ENCODE measurements around the gene DUOX1.

Gene DUOX1

DNA sequence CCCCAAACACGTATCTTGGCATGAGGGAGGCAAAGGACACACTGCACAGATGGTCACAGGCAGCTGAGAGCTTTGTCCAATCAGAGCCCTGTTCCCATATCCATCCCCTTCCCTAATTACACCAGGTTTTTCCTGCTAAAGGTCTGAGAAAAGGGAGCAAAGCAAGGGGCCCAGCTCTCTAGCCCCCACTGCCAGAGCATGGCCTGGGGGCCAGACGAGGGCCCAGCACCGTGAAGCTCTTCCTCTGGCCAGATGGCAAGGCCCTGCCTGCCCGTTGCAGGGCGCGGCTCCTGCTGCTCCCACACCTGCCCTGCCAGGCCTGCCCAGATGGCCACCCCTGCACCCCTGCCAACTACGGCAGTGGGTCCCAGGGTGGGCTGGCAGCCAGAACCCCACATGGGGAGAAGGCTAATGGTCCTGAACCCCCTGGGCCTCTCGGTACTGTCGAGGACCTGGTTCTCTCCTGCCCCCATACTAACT lies 54.8 kb downstream of the DUOX1 start:
- H3K4me3 Mint-ChIP-seq, result no peak overlapping the region
- H3K27me3 Mint-ChIP-seq (ENCODE audit: low read depth), result peaks cover 8% of the 10 kb centered on the region

DNA sequence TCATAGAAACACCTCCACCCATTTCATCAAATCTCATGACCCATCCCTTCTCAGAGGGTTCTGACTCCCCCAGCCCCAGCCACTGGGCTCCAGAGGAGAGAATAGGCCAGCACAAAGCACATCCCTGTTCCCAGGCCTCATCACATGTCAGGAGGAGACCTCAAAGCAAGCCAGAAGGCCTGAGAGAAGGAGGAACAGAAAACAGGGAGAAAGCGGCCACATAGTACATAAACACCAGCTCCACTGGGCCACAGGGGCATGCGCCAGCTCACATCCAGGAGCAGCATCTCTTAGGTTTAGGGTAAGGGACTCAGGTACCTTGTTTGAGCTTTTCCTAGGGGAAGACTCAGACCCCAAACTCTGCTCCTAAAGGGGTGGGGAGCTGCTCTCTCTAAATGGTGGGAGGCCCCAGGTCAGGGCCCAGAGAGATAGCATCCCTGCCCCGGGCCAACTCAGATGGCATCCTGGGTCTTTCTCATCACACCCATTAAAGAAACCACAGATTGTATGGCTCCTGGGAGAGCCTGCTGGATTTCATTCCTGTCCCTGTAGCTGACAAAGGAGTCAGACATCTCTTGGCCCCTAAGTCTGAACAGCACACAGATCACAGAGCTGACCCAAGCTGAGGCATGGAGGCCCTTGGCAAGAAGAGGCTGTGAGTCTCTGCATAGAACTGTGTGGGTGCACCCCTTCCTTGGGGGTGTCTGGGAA lies 55.4 kb downstream of the DUOX1 start:
- no peaks in the 10 kb centered on the region for H3K36me3 Mint-ChIP-seq (ENCODE audit: low read depth)
- peaks cover 10% of the 10 kb centered on the region for H3K27me3 Mint-ChIP-seq (ENCODE audit: low read depth)
- no peak for DNase-seq (ENCODE audit: low spot score)
- no peak overlapping the region for H3K4me3 Mint-ChIP-seq
- peaks cover 14% of the 10 kb centered on the region for H3K4me1 Mint-ChIP-seq (ENCODE audit: low read depth)
- H3K27ac Mint-ChIP-seq, result no peak overlapping the region
- no peaks in the 10 kb centered on the region for H3K9me3 Mint-ChIP-seq

More for the DNA sequence above, 54.8 kb downstream of the DUOX1 start:
- DNase-seq (ENCODE audit: low spot score), result no peak
- H3K9me3 Mint-ChIP-seq, result no peaks in the 10 kb centered on the region
- no peak overlapping the region for H3K27ac Mint-ChIP-seq
- H3K36me3 Mint-ChIP-seq (ENCODE audit: low read depth), result no peaks in the 10 kb centered on the region
- H3K4me1 Mint-ChIP-seq (ENCODE audit: low read depth), result peaks cover 18% of the 10 kb centered on the region

DNA sequence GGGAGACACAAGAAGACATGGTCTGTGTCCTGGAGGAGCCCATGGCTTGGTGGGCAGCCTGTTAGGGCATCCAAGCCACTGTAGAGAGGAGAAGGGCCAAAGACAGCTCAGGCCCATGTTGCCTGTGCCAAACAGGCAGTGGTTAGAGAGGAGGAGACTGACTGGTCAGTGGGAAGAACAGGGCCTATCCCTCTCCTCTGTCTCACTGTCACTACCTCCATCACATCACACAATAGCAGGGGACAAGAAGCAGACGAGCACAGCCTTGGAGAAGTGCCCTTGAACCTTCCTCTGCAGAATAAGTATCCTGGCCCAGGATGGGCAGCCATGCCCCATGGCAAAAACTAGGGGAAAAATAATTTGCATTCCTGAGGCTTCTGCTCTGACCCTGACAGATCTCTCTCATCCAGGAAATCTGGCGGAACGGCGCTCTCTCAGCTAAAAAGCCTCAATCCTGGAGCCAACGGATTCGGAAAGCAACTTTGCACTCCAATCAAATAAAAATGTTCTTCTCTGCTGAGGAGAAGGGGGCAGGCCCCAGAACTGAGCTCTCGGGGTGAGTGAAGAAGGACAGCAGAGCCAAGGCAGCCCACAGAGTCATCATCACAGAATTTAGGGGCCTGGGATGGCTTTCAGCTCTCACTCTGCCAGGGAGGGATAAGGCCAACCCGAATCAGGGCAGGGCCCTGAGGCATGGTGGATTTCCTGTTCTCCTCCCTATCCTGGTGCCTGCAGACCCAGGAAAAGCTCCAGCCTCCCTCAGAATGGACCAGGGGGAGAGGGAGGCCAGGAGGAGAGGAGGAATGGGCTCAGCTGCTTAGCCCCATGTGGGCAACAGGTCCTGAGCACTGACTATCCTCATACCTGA lies 56.3 kb downstream of the DUOX1 start:
- peaks cover 13% of the 10 kb centered on the region for H3K27me3 Mint-ChIP-seq (ENCODE audit: low read depth)
- no peaks in the 10 kb centered on the region for H3K9me3 Mint-ChIP-seq
- H3K36me3 Mint-ChIP-seq (ENCODE audit: low read depth), result no peaks in the 10 kb centered on the region
- H3K4me1 Mint-ChIP-seq (ENCODE audit: low read depth), result peaks cover 10% of the 10 kb centered on the region
- H3K27ac Mint-ChIP-seq, result no peak overlapping the region
- H3K4me3 Mint-ChIP-seq, result peak overlapping the region; percentile 81
- no peak for DNase-seq (ENCODE audit: low spot score)

DNA sequence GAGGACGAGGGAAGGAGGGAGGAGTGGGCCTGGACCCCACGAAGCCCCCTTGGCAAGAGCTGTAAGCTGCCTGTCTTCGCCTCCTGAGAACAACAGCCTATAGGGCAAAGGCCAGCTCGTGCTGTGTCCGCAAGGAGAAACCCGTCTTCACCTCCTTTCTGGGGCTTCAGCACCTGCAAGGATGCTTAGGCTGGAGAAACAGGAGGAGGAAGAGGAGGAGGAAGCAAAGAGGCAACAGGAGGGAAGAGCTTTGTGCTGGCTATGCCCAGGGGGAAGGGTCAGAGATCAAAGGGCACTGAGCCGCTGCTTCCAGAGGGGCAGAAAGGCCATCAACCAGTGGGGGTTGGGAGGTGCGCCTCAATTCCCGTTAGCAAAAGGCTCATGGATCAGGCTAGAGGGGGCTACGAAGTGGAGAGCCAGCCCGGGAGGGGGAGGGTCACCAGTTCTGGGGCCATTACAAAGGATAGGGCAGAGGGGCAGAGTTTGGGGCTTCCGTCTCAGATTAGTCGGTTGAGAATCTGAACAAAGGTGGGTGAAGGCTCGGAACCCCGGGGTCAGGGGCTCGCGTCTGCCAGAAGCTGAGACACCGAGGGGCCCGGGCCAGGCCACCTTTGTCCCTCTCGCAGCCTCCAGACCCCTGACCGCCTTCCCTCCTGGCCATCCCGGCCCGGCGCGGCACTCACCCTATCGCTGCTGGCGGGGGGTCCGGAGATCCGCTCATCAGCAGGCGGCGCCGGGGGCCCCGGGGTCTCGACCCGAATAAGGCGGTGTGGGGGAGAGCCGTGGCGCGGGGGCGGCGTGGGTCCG lies 57.2 kb downstream of the DUOX1 start:
- Mint-ChIP-seq H3K4me1 (ENCODE audit: low read depth) (peaks cover 9% of the 10 kb centered on the region), H3K27me3 (ENCODE audit: low read depth) (peaks cover 13% of the 10 kb centered on the region), H3K4me3 (peak overlapping the region; percentile 81), H3K9me3 (no peaks in the 10 kb centered on the region), H3K27ac (no peak overlapping the region), H3K36me3 (ENCODE audit: low read depth) (no peaks in the 10 kb centered on the region)
- no peak for DNase-seq (ENCODE audit: low spot score)

DNA sequence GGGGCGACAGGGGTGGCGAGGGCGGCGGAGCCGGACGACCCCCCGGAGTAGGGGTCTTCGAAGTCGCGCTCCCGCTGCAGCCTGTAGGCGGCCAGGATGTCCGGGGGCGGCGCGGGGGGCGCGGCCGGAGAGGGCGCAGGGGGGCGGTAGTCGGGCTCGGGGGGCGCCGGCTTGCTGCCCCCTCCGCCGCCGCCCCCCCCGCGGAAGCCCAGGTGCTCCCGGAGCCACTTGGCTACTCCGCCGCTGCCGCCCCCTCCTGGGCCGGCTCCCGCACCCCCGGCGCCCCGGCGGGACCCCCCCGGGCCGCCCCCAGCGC lies 57.7 kb downstream of the DUOX1 start:
- H3K27me3 Mint-ChIP-seq (ENCODE audit: low read depth), result peaks cover 13% of the 10 kb centered on the region
- H3K4me1 Mint-ChIP-seq (ENCODE audit: low read depth), result peaks cover 7% of the 10 kb centered on the region
- no peaks in the 10 kb centered on the region for H3K36me3 Mint-ChIP-seq (ENCODE audit: low read depth)
- H3K4me3 Mint-ChIP-seq, result no peak overlapping the region
- no peaks in the 10 kb centered on the region for H3K9me3 Mint-ChIP-seq
- H3K27ac Mint-ChIP-seq, result no peak overlapping the region
- DNase-seq (ENCODE audit: low spot score), result no peak

DNA sequence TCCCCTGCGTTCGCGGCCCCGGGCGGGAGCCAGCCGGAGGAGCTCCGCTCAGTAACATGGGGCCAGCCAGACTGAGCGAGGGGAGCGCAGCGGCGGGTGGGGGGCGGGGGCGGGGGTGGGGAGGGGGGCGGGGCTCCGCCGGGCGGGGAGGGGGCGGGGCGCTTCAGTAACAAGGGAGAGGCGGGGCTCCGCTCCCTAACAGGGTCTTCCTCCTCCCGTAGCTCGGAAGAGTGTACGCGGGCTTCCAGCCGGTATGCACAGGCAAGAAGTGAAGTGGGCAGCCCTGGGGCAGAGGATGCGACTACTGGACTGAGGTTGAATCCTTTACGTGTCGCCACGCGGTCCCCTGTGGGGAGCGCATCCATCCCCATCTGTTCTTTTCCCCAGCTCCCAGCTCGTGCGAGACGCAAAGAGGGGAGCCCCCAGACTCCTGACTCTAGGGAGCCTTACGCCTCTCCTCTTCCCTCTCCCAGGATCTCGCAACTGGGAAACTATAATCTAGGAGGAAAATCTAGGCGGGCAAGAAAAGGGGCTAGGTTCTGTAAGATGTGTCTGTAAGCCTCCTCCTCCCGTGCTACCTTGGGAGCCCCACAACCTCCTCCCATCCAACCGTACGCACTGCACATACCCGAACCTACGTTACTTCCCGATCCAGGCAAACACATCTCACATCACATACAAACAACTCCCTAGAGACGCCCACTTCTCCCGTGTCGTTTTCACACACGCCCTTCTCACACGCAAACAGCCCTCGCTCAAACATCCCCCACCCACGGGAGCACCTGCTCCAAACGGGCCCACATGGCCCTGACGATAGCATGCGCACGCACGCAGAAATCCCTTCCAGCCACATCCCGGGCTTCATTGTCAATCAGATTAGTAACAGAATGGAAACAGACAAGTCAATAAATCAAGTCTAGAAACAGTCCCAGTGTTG lies 58.4 kb downstream of the DUOX1 start, which contains the start of gene SHF:
Gene SHF, minus strand, starts transcription at position 73 of the 937 bp plus-strand sequence. Its CDS starts 15 bp downstream, at position 58.
- peaks cover 7% of the 10 kb centered on the region for H3K4me1 Mint-ChIP-seq (ENCODE audit: low read depth)
- peak within 1 kb of the TSS; percentile 86 for H3K4me3 Mint-ChIP-seq
- no peaks in the 10 kb centered on the region for H3K36me3 Mint-ChIP-seq (ENCODE audit: low read depth)
- DNase-seq (ENCODE audit: low spot score), result peak; percentile 80
- no peaks in the 10 kb centered on the region for H3K9me3 Mint-ChIP-seq
- H3K27ac Mint-ChIP-seq, result peak within 1 kb of the TSS; percentile 62
- peaks cover 15% of the 10 kb centered on the region for H3K27me3 Mint-ChIP-seq (ENCODE audit: low read depth)

DNA sequence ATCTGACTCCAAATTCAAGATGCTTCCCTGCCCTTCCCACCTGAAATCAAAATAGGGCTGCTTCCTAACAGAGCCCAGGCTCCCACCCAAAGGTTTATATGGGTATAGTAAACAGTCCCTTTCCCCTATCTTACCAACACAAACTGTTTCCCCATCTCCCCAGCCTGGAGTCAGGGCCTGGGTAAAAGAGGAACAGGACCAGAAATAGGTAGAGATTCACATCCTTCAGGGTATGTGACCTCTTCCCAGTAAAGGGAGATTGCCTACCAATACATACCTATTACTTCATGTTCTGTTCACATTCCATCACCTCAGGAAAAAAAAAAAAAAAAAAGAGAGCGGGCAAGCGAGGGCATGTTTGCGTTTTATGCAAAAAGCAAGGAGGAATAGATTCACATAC lies 67.7 kb downstream of the DUOX1 start:
- Mint-ChIP-seq H3K4me1 (ENCODE audit: low read depth) (peaks cover 12% of the 10 kb centered on the region), H3K36me3 (ENCODE audit: low read depth) (no peaks in the 10 kb centered on the region), H3K4me3 (peak overlapping the region; percentile 87), H3K27me3 (ENCODE audit: low read depth) (peaks cover 6% of the 10 kb centered on the region), H3K9me3 (no peaks in the 10 kb centered on the region), H3K27ac (peak overlapping the region; percentile 90)
- no peak for DNase-seq (ENCODE audit: low spot score)

DNA sequence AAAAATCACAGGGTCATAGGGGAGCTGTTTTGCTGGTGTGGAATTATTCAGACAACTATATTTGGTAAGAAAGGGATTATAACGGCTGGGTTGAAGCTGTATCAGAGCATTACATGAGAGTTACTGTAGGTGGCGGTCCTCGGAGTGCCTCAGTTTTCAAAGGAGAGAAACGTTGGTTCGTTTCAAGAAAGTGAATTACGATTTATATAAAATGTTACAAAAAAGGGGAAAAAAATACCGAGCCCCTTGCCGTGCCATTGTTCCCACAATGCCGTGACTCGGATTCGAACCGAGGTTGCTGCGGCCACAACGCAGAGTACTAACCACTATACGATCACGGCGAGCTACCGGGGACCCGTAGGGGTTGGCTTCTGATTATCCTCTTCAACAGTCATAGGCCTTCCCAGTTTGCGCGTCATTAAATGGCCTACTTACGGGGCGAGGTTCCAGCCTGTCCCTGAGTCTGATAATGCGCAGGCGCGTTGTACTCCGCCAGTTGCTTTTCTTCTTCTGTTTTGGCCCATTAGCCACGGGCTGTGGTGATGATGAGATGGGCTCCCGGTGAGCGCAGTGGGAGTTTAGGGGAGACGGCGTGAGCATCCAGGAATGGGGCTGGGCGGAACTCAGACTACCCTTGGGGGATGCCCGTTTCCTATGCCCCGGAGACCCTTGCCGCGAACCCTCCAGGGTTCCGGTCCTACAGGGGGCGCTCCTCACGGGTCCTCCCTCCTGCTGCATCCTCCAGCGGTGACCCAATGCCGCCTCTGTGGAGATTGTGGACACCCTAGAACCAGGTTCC lies 68.7 kb downstream of the DUOX1 start:
- Mint-ChIP-seq H3K27ac (no peak overlapping the region), H3K4me3 (no peak overlapping the region), H3K27me3 (ENCODE audit: low read depth) (peaks cover 5% of the 10 kb centered on the region), H3K4me1 (ENCODE audit: low read depth) (peaks cover 12% of the 10 kb centered on the region), H3K36me3 (ENCODE audit: low read depth) (no peaks in the 10 kb centered on the region), H3K9me3 (no peaks in the 10 kb centered on the region)
- peak; percentile 95 for DNase-seq (ENCODE audit: low spot score)

DNA sequence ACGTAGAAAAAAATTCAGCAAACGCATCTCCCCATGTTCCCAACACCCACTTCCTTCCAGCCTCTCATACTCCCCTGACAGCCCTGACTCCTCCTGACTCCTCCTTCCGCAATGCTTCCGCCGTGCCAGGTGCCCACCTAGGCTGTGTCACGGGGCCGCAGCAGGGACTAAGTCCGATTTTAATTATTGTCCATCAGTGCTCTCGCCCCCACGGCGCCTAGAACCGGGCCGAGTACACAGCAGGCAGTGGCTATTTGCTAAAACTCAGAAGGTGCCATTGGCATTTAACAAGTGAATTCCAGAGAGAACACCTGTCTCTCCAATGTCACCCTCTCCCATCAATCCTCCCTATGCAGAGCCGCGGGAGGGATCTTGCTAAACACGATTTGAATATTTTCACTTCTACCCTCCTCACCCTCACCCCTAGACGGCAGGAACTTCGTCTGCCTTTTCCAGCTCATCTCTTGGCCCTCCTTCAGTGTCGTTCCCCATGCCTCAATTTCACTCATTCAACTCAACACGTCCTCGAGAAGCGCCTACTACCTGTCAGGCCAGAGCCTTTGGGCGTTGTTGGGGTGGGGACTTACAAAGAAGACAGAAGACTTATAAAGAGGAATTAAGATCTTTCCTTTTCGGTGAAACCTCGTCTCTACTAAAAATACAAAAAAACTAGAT lies 69.5 kb downstream of the DUOX1 start:
- DNase-seq (ENCODE audit: low spot score), result peak; percentile 42
- Mint-ChIP-seq H3K9me3 (no peaks in the 10 kb centered on the region), H3K4me1 (ENCODE audit: low read depth) (peaks cover 12% of the 10 kb centered on the region), H3K27ac (no peak overlapping the region), H3K36me3 (ENCODE audit: low read depth) (no peaks in the 10 kb centered on the region), H3K4me3 (no peak overlapping the region), H3K27me3 (ENCODE audit: low read depth) (peaks cover 8% of the 10 kb centered on the region)

DNA sequence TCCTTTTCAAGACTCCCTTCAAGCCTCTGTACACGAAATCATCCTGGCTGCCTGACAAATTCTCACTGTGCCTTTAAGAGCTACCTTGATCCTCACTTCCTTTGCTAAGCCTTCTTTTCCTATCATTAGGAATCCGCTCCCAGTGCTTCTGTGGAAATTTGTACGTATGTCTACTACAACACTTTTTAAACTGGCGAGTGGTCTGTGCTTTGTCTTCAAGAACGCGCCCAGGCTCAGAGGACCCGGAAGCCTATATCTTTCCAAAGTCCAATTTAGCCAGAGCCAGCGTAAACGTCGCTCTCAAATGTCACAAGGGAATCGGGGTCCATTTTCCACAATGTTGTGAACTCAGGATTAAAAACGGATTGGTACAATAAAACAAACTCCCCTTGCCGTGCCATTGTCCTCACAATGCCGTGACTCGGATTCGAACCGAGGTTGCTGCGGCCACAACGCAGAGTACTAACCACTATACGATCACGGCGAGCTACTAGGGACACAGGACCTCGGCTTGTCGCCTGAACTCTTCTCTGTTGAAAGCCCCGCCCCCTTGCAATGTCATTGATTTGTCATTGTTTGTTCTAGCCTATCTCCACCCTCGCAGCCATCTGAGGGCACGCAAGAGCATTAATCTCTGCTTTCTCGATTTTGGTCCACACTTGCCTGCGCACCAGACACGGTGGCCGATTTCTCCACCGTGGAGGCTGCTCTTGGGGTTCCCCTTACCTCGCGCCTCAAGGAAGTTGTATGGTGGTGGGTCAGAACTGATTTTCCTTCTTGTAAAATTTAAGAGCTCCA lies 70.4 kb downstream of the DUOX1 start:
- H3K27ac Mint-ChIP-seq, result no peak overlapping the region
- peaks cover 8% of the 10 kb centered on the region for H3K27me3 Mint-ChIP-seq (ENCODE audit: low read depth)
- no peaks in the 10 kb centered on the region for H3K9me3 Mint-ChIP-seq
- peaks cover 14% of the 10 kb centered on the region for H3K4me1 Mint-ChIP-seq (ENCODE audit: low read depth)
- DNase-seq (ENCODE audit: low spot score), result peak; percentile 95
- no peaks in the 10 kb centered on the region for H3K36me3 Mint-ChIP-seq (ENCODE audit: low read depth)
- no peak overlapping the region for H3K4me3 Mint-ChIP-seq

DNA sequence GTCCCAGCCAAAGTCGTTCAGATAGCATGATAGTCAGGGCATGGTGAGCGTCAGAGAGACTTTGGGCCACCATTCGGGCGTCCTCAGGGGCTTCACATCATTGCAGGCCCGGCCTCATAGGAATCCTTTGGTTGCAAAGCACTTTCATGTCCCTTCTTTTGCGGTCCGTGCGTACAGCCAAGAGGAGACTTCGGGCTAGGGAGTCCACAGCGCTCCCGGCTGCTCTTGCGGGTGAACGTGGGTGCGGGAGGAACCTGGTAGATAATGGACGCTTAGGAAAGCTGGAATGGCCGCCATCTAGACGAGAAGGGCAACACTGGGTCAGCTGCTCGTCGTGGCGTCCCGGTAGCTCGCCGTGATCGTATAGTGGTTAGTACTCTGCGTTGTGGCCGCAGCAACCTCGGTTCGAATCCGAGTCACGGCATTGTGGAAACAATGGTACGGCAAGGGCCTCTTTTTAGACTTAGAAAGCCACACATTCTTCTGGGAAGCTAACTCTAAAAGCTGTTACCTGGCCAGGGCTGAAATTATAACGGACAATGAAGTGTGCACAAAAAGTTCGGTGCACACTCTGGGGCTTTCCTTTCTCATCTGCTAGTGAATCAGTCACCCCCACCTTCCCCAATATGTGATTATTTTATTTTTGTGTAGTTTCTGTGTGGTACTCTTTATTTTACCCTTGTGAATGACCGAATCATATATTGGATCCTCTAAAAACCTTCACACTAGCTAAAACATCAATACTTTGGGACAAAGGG lies 71.2 kb downstream of the DUOX1 start:
- H3K4me3 Mint-ChIP-seq, result no peak overlapping the region
- DNase-seq (ENCODE audit: low spot score), result peak; percentile 81
- no peaks in the 10 kb centered on the region for H3K9me3 Mint-ChIP-seq
- peaks cover 15% of the 10 kb centered on the region for H3K4me1 Mint-ChIP-seq (ENCODE audit: low read depth)
- H3K27me3 Mint-ChIP-seq (ENCODE audit: low read depth), result peaks cover 5% of the 10 kb centered on the region
- no peak overlapping the region for H3K27ac Mint-ChIP-seq
- H3K36me3 Mint-ChIP-seq (ENCODE audit: low read depth), result no peaks in the 10 kb centered on the region

Measured in T-helper 2 cell treated with Interferon-gamma antibody and Interleukin-4, amounts not matched to agents 5 μg/mL and 100 μg/mL, for 36 hours (primary cell).